Skeletal muscle satellite cell (primary cell): Measurements from ENCODE around the gene TMEM198.

Experiments
- H3K27me3 ChIP-seq: 2 replicates; pipeline ENCODE4 v1.7.0; 2013; ENCODE audit warnings: low read length; ENCODE audit not compliant: control insufficient read depth, insufficient read depth
- H3K36me3 ChIP-seq: 2 replicates; pipeline ENCODE4 v1.7.0; 2013; ENCODE audit warnings: mild to moderate bottlenecking, control low read depth, low read length; ENCODE audit not compliant: insufficient read depth
- H3K4me1 ChIP-seq: 2 replicates; pipeline ENCODE4 v1.7.0; 2013; ENCODE audit warnings: low read length; ENCODE audit not compliant: control insufficient read depth, insufficient read depth
- H3K4me2 ChIP-seq: 2 replicates; pipeline ENCODE4 v1.7.0; 2013; ENCODE audit warnings: mild to moderate bottlenecking, low read length
- H3K4me3 ChIP-seq: 2 replicates; pipeline ENCODE4 v1.7.0; 2013; ENCODE audit warnings: low read length
- H3K9ac ChIP-seq: 2 replicates; pipeline ENCODE4 v1.7.0; 2013; ENCODE audit warnings: mild to moderate bottlenecking, low read depth, low read length, moderate library complexity
- H3K9me3 ChIP-seq: replicated peaks from 2 replicates; pipeline ENCODE4 v1.7.0; 2013; ENCODE audit warnings: mild to moderate bottlenecking, control low read depth, low read length

TMEM198 gene

DNA sequence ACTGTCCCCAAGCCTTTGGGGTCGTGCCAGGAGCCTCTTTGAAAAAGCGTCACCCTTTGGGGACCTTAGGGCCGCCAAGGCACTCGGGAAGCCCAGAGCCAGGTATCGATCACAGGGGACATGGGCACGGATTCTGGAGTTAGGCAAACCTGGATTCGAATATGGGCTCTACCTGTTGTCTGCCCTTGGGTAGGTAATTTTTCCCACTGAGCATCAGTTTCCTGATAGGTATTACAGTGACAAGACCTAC is 9.3 kb downstream of the TMEM198 start:
- H3K9ac ChIP-seq: peak overlapping the region; percentile 19

DNA sequence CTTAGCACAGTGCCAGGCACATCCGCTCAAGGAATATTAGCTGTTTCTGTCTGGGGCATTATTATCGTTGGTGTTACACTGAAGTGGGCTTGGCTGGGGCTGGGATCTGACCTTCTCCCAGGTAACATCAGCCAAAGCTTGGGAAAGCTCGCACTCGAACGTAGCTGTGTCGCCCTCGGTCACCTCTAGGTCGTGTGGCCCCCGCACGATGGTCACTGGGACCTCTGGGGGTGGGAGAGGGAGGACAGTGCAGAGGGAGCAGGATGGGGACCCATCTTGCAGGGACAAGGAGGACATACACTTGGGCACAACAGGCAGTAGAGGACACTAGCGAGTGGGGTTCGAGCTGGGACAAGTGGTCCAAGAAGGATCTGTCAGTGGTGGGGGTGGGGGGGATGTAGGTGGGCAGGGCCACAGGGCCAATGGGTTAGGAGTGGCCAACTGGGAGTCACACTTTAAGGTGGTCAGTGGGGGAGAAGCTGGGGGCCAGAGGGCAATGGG is 9.7 kb downstream of the TMEM198 start:
- H3K4me1 ChIP-seq: peaks cover 18% of the 10 kb centered on the region
- no peaks in the 10 kb centered on the region for H3K27me3 ChIP-seq
- H3K36me3 ChIP-seq: no peaks in the 10 kb centered on the region
- H3K9ac ChIP-seq: no peak overlapping the region
- no peaks in the 10 kb centered on the region for H3K9me3 ChIP-seq
- no peak overlapping the region for H3K4me3 ChIP-seq
- H3K4me2 ChIP-seq: no peak overlapping the region

More for the DNA sequence above, 9.3 kb downstream of the TMEM198 start:
- Histone ChIP-seq H3K4me1 (peaks cover 18% of the 10 kb centered on the region), H3K36me3 (no peaks in the 10 kb centered on the region), H3K4me3 (peak overlapping the region; percentile 88), H3K9me3 (no peaks in the 10 kb centered on the region), H3K27me3 (no peaks in the 10 kb centered on the region), H3K4me2 (peak overlapping the region; percentile 94)

DNA sequence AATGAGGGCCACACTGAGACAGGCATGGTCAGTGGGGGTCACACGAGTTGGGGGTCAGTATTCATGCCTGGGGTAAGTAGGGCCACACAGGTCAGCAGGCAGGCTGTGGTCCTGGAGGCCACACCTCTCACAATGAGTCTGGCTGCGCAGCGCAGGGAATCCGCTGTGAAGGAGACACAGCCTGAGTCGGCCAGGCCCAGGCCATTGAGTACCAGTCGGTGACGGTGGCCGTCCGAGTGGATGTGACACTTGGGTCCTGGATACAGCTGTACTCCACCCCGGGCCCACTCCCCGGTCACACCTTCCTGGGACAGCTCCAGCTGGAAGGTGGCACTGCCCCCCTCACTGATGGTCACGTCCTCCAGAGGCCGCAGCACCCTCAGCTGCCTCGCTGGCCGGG is 10.5 kb downstream of the TMEM198 start:
- Histone ChIP-seq H3K27me3 (no peaks in the 10 kb centered on the region), H3K36me3 (no peaks in the 10 kb centered on the region), H3K9ac (no peak overlapping the region), H3K4me3 (no peak overlapping the region), H3K9me3 (no peaks in the 10 kb centered on the region), H3K4me1 (peaks cover 18% of the 10 kb centered on the region), H3K4me2 (no peak overlapping the region)

DNA sequence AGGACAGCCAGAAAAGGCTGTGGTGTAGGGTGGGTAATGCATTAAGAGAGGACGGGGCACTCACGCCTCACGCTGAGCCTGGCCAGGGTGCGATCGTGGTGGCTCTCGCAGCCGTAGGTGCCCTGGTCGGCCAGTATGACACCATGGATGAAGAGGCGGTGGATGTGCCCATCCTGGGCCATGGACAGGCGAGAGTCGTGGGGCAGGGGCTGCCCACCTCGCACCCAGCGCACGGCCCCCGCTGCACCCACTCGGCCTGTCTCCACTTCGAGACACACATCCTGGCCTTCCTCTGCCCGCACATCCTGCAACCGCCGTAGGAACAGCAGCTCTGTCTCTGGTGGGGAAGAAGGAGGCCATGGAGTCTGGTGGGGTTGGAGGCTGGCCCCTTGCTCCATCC is 12.1 kb downstream of the TMEM198 start:
- H3K4me1 ChIP-seq: peaks cover 18% of the 10 kb centered on the region
- no peaks in the 10 kb centered on the region for H3K27me3 ChIP-seq
- no peak overlapping the region for H3K4me2 ChIP-seq
- H3K9ac ChIP-seq: no peak overlapping the region
- H3K36me3 ChIP-seq: no peaks in the 10 kb centered on the region
- H3K9me3 ChIP-seq: no peaks in the 10 kb centered on the region
- H3K4me3 ChIP-seq: no peak overlapping the region

- no peak overlapping the region for H3K4me2 ChIP-seq
- H3K9ac ChIP-seq: no peak overlapping the region
- no peaks in the 10 kb centered on the region for H3K27me3 ChIP-seq
- peaks cover 13% of the 10 kb centered on the region for H3K4me1 ChIP-seq
- no peak overlapping the region for H3K4me3 ChIP-seq
- no peaks in the 10 kb centered on the region for H3K9me3 ChIP-seq
- no peaks in the 10 kb centered on the region for H3K36me3 ChIP-seq
Observed at GRCh38 chr2:219556413-219556812, 12.6 kb downstream of the TMEM198 start.

DNA sequence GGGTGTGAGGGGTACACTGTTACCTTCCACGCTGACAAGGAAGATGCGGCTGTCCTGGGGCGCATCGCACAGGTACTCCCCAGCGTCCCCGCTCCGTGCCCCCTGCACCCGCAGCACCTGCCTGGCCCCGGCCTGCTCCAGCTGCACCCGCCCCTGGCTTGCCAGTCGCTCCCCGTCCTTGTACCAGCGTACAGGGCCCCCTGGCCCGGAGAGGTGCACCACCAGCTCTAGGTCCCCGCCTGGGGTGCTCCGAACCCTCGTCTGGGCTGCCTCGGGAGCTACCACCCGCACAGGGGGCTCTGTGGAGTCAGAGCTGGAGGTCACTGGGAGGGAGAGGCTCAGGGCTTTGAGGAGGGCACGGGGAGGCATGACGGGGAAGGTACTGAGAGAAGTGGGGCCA is 13.5 kb downstream of the TMEM198 start:
- Histone ChIP-seq H3K36me3 (no peaks in the 10 kb centered on the region), H3K4me3 (no peak overlapping the region), H3K9ac (no peak overlapping the region)

DNA sequence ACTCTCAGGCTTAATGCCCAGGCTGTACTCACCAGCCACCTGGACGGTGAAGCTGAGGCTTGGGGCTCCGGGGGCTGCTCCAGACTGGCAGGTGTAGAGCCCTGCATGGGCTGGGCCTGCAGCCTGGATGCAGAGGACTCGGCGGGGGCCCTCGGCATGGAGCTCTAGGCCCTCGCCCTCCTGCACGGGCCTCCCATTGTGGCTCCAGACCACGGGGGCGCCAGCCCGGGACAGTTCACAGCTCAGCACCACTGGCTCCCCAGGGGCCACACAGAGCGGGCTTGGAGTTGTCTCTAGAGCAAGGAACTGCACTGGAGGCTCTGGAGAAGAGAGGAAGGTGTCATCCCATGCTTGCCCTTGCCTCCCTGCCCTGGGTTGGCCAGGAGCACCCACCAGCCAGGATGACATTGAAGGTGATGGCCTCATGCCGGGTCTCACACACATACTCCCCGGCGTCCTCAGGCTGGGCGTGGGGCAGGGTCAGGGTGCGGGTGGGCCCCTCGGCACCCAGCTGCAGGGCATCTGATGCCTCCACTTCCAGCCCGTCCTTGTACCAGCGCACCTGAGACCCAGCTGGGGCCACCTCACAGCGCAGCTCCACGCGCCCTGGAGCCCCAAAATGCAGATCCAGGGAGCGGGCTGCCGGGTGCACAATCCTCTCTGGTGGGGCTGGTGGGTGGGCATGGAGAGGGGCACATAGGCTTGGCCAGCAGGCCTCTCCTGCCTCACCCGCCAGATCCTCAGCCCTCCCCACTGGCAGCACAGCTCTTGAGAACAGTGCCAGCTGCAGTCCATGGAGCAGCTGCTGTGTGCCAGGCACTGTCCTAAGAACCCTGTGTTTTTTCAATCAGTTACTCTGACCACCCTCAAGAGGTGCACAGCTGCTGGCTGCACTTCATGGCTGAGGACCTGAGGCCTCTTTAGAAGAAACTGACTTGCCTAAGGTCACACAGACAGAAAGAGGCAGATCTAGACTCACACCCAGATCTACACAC is 14.3 kb downstream of the TMEM198 start:
- no peaks in the 10 kb centered on the region for H3K36me3 ChIP-seq
- no peak overlapping the region for H3K9ac ChIP-seq
- no peak overlapping the region for H3K4me2 ChIP-seq
- H3K4me1 ChIP-seq: peaks cover 1% of the 10 kb centered on the region
- no peaks in the 10 kb centered on the region for H3K9me3 ChIP-seq
- no peaks in the 10 kb centered on the region for H3K27me3 ChIP-seq
- H3K4me3 ChIP-seq: no peak overlapping the region

More for the DNA sequence above, 13.5 kb downstream of the TMEM198 start:
- Histone ChIP-seq H3K9me3 (no peaks in the 10 kb centered on the region), H3K27me3 (no peaks in the 10 kb centered on the region), H3K4me1 (peaks cover 6% of the 10 kb centered on the region), H3K4me2 (no peak overlapping the region)

DNA sequence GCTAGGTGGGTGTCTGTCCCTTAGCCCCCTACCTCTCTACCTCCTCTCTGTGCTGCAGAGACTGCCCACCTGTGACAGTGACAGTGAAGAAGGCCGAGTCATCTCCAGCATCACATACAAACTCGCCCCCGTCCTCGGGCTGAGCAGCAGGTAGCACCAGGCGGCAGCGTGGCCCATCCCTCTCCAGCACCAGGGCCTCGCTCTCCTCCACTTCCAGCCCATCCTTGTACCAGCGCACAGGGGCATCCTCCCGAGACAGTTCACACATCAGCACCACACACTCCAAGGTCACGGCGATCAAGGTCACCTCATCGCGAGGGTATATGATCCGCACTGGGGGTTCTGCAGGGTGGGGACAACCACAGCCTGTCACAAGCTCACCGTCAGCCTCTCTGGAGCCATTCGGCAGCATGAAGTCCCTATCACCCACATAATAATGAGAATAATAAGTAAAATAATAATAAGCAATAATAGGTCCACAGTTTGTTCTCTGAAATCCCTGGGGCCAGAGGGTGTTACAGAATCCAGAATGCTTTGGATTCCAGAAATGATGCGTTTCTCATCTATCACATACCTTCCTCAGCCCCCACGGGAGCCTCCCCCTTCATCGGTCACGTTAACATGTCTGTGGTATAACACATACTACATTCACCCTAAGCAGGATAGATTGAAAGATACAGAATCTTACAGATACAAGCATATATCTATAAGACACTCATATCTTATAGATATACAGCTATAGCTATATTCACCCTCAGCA is 15.5 kb downstream of the TMEM198 start:
- Histone ChIP-seq H3K4me1 (no peaks in the 10 kb centered on the region), H3K36me3 (no peaks in the 10 kb centered on the region), H3K4me3 (no peak overlapping the region), H3K27me3 (no peaks in the 10 kb centered on the region), H3K9ac (no peak overlapping the region), H3K4me2 (no peak overlapping the region), H3K9me3 (no peaks in the 10 kb centered on the region)

GRCh38 chr2:219560037-219560892 is 16.4 kb downstream of the TMEM198 start:
- Histone ChIP-seq H3K36me3 (peaks cover 3% of the 10 kb centered on the region), H3K4me3 (no peak overlapping the region), H3K4me2 (no peak overlapping the region), H3K9me3 (no peaks in the 10 kb centered on the region), H3K9ac (no peak overlapping the region), H3K4me1 (no peaks in the 10 kb centered on the region), H3K27me3 (no peaks in the 10 kb centered on the region)

GRCh38 chr2:219560893-219561178 is 17.0 kb downstream of the TMEM198 start:
- H3K9me3 ChIP-seq: no peaks in the 10 kb centered on the region
- no peak overlapping the region for H3K9ac ChIP-seq
- H3K4me3 ChIP-seq: no peak overlapping the region
- peaks cover 3% of the 10 kb centered on the region for H3K36me3 ChIP-seq
- H3K4me1 ChIP-seq: no peaks in the 10 kb centered on the region
- no peak overlapping the region for H3K4me2 ChIP-seq
- H3K27me3 ChIP-seq: no peaks in the 10 kb centered on the region
